Endothelial cell of umbilical vein (primary cell): ENCODE results near the gene TOR1B. TPM values are rescaled to one million over a fixed set of nuclear protein-coding genes. Genes with fewer than 3 reads are reported as not detected.

Experiments
- BruUV-seq: library from RNA; stranded (reverse); fragments of 400-500 nt; replicated peaks from 2 replicates; lab custom pipeline; 2021; lab: Mats Ljungman, UMichigan
- CTCF ChIA-PET: fragments of 300-600, 350-600 bp; sonication (Branson Sonifier 250); formaldehyde crosslinking; loops from one replicate; lab custom pipeline; 2021; ENCODE audit warnings: antibody characterized with exemption, inconsistent platforms; lab: Charles Lee
- POLR2A ChIA-PET: fragments of 300-600, 350-600 bp; sonication (Branson Sonifier 250); formaldehyde crosslinking; loops from one replicate; lab custom pipeline; 2021; ENCODE audit warnings: antibody characterized with exemption, inconsistent platforms; lab: Charles Lee
- DNase-seq: peaks from one replicate; pipeline ENCODE4 v3.0.0-alpha.2; 2011; ENCODE audit warnings: low read depth, low spot score
- FAIRE-seq: peaks from 2 replicates; lab custom pipeline; 2011; peaks lifted over from hg19 to GRCh38; lab: Jason Lieb, UNC
- H2AFZ ChIP-seq: 2 replicates; pipeline ENCODE4 v1.6.0; 2012; ENCODE audit warnings: low read depth, low read length, control low read depth, inconsistent platforms
- H3K27ac ChIP-seq: 2 replicates; pipeline ENCODE4 v1.5.1; 2011; ENCODE audit warnings: low read depth, mild to moderate bottlenecking, control low read depth, low read length, moderate library complexity; ENCODE audit not compliant: insufficient read depth
- H3K27me3 ChIP-seq, 2 experiments: 2 replicates each; pipeline versions ENCODE4 v1.6.0 to v1.6.1; 2011; ENCODE audit warnings: low read length in 2 of 2, mixed read lengths in 1 of 2; ENCODE audit not compliant: control insufficient read depth in 2 of 2, insufficient read depth in 2 of 2
- H3K36me3 ChIP-seq, 2 experiments: 2 replicates in 1 of 2; 3 replicates in 1 of 2; pipeline ENCODE4 v1.5.1; 2011; ENCODE audit warnings: low read length in 2 of 2, mild to moderate bottlenecking in 1 of 2, moderate library complexity in 1 of 2; ENCODE audit not compliant: control insufficient read depth in 2 of 2, insufficient read depth in 2 of 2; ENCODE audit errors: extremely low read depth in 1 of 2
- H3K4me1 ChIP-seq: 3 replicates; pipeline ENCODE4 v1.5.1; 2011; ENCODE audit warnings: mild to moderate bottlenecking, low read length; ENCODE audit not compliant: control insufficient read depth, insufficient read depth; ENCODE audit errors: extremely low read depth
- H3K4me2 ChIP-seq: 2 replicates; pipeline ENCODE4 v1.6.1; 2011; ENCODE audit warnings: low read length, control low read depth, mixed read lengths; ENCODE audit not compliant: insufficient read depth
- H3K4me3 ChIP-seq, 3 experiments: fragments of 200-600 bp in 1 of 3; sonication (generic), shearing (Covaris generic) in 1 of 3; replicated peaks in 1 of 3; 2 replicates each; pipeline ENCODE4 v1.5.1; 2011 to 2016; ENCODE audit warnings: control low read depth in 3 of 3, low read length in 3 of 3, mild to moderate bottlenecking in 2 of 3, inconsistent platforms in 1 of 3, low read depth in 1 of 3, moderate library complexity in 1 of 3; ENCODE audit not compliant: insufficient read depth in 1 of 3
- H3K79me2 ChIP-seq: 2 replicates; pipeline ENCODE4 v1.6.0; 2012; ENCODE audit warnings: low read length, inconsistent platforms; ENCODE audit not compliant: control insufficient read depth, insufficient read depth
- H3K9ac ChIP-seq: replicated peaks from 2 replicates; pipeline ENCODE3; 2011; ENCODE audit warnings: low read length, control low read depth; ENCODE audit not compliant: insufficient read depth; ENCODE audit errors: extremely low read depth
- H3K9me1 ChIP-seq: replicated peaks from 3 replicates; pipeline ENCODE4 v1.6.0; 2011; ENCODE audit warnings: mild to moderate bottlenecking, low read length; ENCODE audit not compliant: control insufficient read depth, insufficient read depth; ENCODE audit errors: extremely low read depth
- H3K9me3 ChIP-seq: replicated peaks from 2 replicates; pipeline ENCODE4 v1.5.1; 2012; ENCODE audit warnings: low read length, inconsistent platforms; ENCODE audit not compliant: control insufficient read depth, insufficient read depth
- H4K20me1 ChIP-seq: replicated peaks from 2 replicates; pipeline ENCODE3; 2011; ENCODE audit warnings: mild to moderate bottlenecking, low read length; ENCODE audit not compliant: control insufficient read depth, insufficient read depth; ENCODE audit errors: extremely low read depth
- CTCF ChIP-seq, 2 donors: IDR thresholded peaks; 1 replicate in 1 of 2; 2 replicates in 1 of 2; pipeline ENCODE4 v1.5.1; 2011; ENCODE audit warnings: low read length in 2 of 2, mild to moderate bottlenecking in 2 of 2, moderate library complexity in 2 of 2, control low read depth in 1 of 2, inconsistent platforms in 1 of 2, low read depth in 1 of 2; ENCODE audit not compliant: insufficient read depth in 1 of 2; ENCODE audit errors: extremely low read depth in 1 of 2
- FOS ChIP-seq: IDR thresholded peaks from 2 replicates; pipeline ENCODE4 v1.6.1; 2011; ENCODE audit warnings: mild to moderate bottlenecking, low read length, moderate library complexity, borderline replicate concordance; ENCODE audit not compliant: insufficient read depth
- GATA2 ChIP-seq: IDR thresholded peaks from 2 replicates; pipeline ENCODE4 v1.7.0; 2011; ENCODE audit warnings: low read depth, mild to moderate bottlenecking, moderate library complexity, mixed read lengths, low read length; ENCODE audit not compliant: insufficient read length, insufficient read depth
- MAX ChIP-seq: IDR thresholded peaks from 2 replicates; pipeline ENCODE4 v1.6.1; 2011; ENCODE audit not compliant: insufficient read depth, insufficient read length
- POLR2AphosphoS5 ChIP-seq: IDR thresholded peaks from 2 replicates; pipeline ENCODE4 v1.6.1; 2012; ENCODE audit warnings: low read depth, mild to moderate bottlenecking, control low read depth, low read length, moderate library complexity; ENCODE audit not compliant: insufficient read depth
- dilution Hi-C: fragments of 300-500 bp; cut with MboI; formaldehyde crosslinking; loops from one replicate; pipeline ENCODE4 v1.15.0; 2019; ENCODE audit warnings: low sequenced_read_pairs; ENCODE audit not compliant: extremely low pct_ligation_motif_present
- intact Hi-C: fragments of 100-400 bp; cut with micrococcal nuclease; formaldehyde crosslinking; loops from one replicate; pipeline ENCODE4 v1.10.0; 2022
- polyA plus RNA-seq, 4 experiments: library from polyadenylated mRNA; depleted of rRNA in 3 of 4; stranded (reverse) in 3 of 4; unstranded in 1 of 4; fragments of >200 nt; gene quantifications; 2 replicates each; pipeline versions ENCODE4 v1.2.1 to v1.2.3, GENCODE V29; 2011 to 2012; ENCODE audit warnings: missing spikeins in 1 of 4
- total RNA-seq: library from RNA; stranded (reverse); gene quantifications from 2 replicates; pipeline ENCODE4 v1.2.3, GENCODE V29; 2021

TOR1B gene
- total and polyA plus RNA-seq, 2 donors (not counting 3 experiments of a cell fraction or from before 2014, with no cell fraction given) = 27.0 to 29.5 TPM

- no peak overlapping the region for H2AFZ ChIP-seq
- intact Hi-C loops = no loop called here
- H3K9ac ChIP-seq = no peak overlapping the region
- DNase-seq = no peak
- H3K9me3 ChIP-seq = no peaks in the 10 kb centered on the region
- H3K27me3 ChIP-seq = no peaks in the 10 kb centered on the region
- no TSS peak for BruUV-seq
- FAIRE-seq = no peak
- dilution Hi-C loops = no loop called here
- H4K20me1 ChIP-seq = no peaks in the 10 kb centered on the region
- no peak for TF ChIP-seq POLR2AphosphoS5
- no peak for TF ChIP-seq CTCF (IDR thresholded peaks at IDR 0.05; ENCODE audit: extremely low read depth in 1 of 2, insufficient read depth in 1 of 2, low read depth in 1 of 2, low read length in 2 of 2)
- no peak for TF ChIP-seq GATA2
- no peak for TF ChIP-seq MAX
- no peak for TF ChIP-seq FOS
- ChIA-PET CTCF (no interaction called here), POLR2A (no interaction called here)
- no peak overlapping the region for H3K4me3 ChIP-seq
- no peak overlapping the region for H3K27ac ChIP-seq
- H3K79me2 ChIP-seq = peaks cover 2% of the 10 kb centered on the region
- H3K4me2 ChIP-seq = no peak overlapping the region
- H3K36me3 ChIP-seq = peaks cover 7 to 13% of the 10 kb centered on the region in 2 experiments
- H3K4me1 ChIP-seq = no peaks in the 10 kb centered on the region
- H3K9me1 ChIP-seq = no peaks in the 10 kb centered on the region
Measured at GRCh38 chr9:129811967-129812363, 9.0 kb downstream of the TOR1B start.

GRCh38 chr9:129812385-129812784, 9.4 kb downstream of the TOR1B start:
- H3K4me1 ChIP-seq = no peaks in the 10 kb centered on the region
- no TSS peak for BruUV-seq
- no peak for FAIRE-seq

More at GRCh38 chr9:129812385-129812784, 9.4 kb downstream of the TOR1B start:
- dilution Hi-C loops = no loop called here
- Histone ChIP-seq H3K4me3 (no peak overlapping the region), H3K9ac (no peak overlapping the region), H3K27me3 (no peaks in the 10 kb centered on the region), H3K9me1 (no peaks in the 10 kb centered on the region), H3K79me2 (no peaks in the 10 kb centered on the region), H3K36me3 (peaks cover 8 to 13% of the 10 kb centered on the region in 2 experiments), H3K27ac (no peak overlapping the region), H4K20me1 (no peaks in the 10 kb centered on the region), H2AFZ (no peak overlapping the region), H3K9me3 (no peaks in the 10 kb centered on the region), H3K4me2 (no peak overlapping the region)
- ChIA-PET CTCF (no interaction called here), POLR2A (no interaction called here)
- intact Hi-C loops = no loop called here
- no peak for TF ChIP-seq FOS
- no peak for DNase-seq
